NOMO-1 (cell line): Measurements from ENCODE around the gene MLANA.
"Not testable (repeated sequence)": the region's sequence is repeated elsewhere in the genome, so short reads cannot be mapped to it uniquely, and the experiment has no call there.

ENCODE experiments used
- DNase-seq, 2 experiments: peaks; one replicate each; lab custom pipeline; 2025; ENCODE audit not compliant: unreplicated experiment in 2 of 2; lab: John Stamatoyannopoulos, UW

Gene MLANA

GRCh38 chr9:5869315-5870019 is 21.2 kb upstream of the MLANA start:
- no peak for DNase-seq

- DNase-seq = no peak
These were observed 20.7 kb upstream of the MLANA start for GRCh38 chr9:5870020-5870339.

GRCh38 chr9:5870691-5871090 is 20.0 kb upstream of the MLANA start:
- no peak for DNase-seq

- no peak for DNase-seq
These were observed 18.9 kb upstream of the MLANA start for GRCh38 chr9:5871785-5872184.

GRCh38 chr9:5872511-5872910 is 18.2 kb upstream of the MLANA start:
- DNase-seq = no peak

GRCh38 chr9:5873439-5873838 is 17.2 kb upstream of the MLANA start:
- no peak for DNase-seq

GRCh38 chr9:5874048-5874447 is 16.6 kb upstream of the MLANA start:
- no peak for DNase-seq

- DNase-seq = no peak
These were observed 14.7 kb upstream of the MLANA start for GRCh38 chr9:5876026-5876425.

GRCh38 chr9:5876711-5877110 is 14.0 kb upstream of the MLANA start:
- DNase-seq = no peak

- DNase-seq = peak in 1 of 2 experiments; percentile 0
These were observed 11.1 kb upstream of the MLANA start for GRCh38 chr9:5879419-5880181.

- not testable (repeated sequence) for DNase-seq
These were observed 8.3 kb upstream of the MLANA start for GRCh38 chr9:5882244-5883012.

- DNase-seq = no peak
These were observed 6.5 kb upstream of the MLANA start for GRCh38 chr9:5884191-5884590.

GRCh38 chr9:5886114-5886939 is 4.4 kb upstream of the MLANA start:
- DNase-seq = peak in 1 of 2 experiments; percentile 16

- no peak for DNase-seq
These were observed 1.9 kb downstream of the MLANA start for GRCh38 chr9:5892456-5893133.

- no peak for DNase-seq
These were observed 2.4 kb downstream of the MLANA start for GRCh38 chr9:5893134-5893505.

GRCh38 chr9:5893591-5894236 is 3.0 kb downstream of the MLANA start:
- DNase-seq = no peak

- no peak for DNase-seq
These were observed 3.7 kb downstream of the MLANA start for GRCh38 chr9:5894237-5894959.

GRCh38 chr9:5895782-5896181 is 5.1 kb downstream of the MLANA start:
- DNase-seq = no peak

GRCh38 chr9:5896863-5897262 is 6.2 kb downstream of the MLANA start:
- no peak for DNase-seq
